SKM-1 treated with dmso at 0.1 percent for 144 hours (cell line): Measurements from ENCODE around the gene COL4A6.

Experiments used
- DNase-seq: peaks from one replicate; lab custom pipeline; 2025; ENCODE audit not compliant: unreplicated experiment; lab: John Stamatoyannopoulos, UW

Gene COL4A6

GRCh38 chrX:108163333-108164082 lies 274.7 kb downstream of the COL4A6 start:
- DNase-seq, result no peak

- DNase-seq, result no peak
Measured at GRCh38 chrX:108162265-108162664, 276.0 kb downstream of the COL4A6 start.

GRCh38 chrX:108160309-108160708 lies 277.9 kb downstream of the COL4A6 start:
- no peak for DNase-seq

- DNase-seq, result no peak
Measured at GRCh38 chrX:108159028-108159670, 279.1 kb downstream of the COL4A6 start.

- no peak for DNase-seq
Measured at GRCh38 chrX:108157628-108158027, 280.6 kb downstream of the COL4A6 start.

GRCh38 chrX:108156934-108157466 lies 281.2 kb downstream of the COL4A6 start:
- DNase-seq, result no peak

- DNase-seq, result no peak
Measured at GRCh38 chrX:108156082-108156481, 282.1 kb downstream of the COL4A6 start.

GRCh38 chrX:108148524-108148923 lies 289.7 kb downstream of the COL4A6 start:
- no peak for DNase-seq

- no peak for DNase-seq
Measured at GRCh38 chrX:108138814-108139702, 299.2 kb downstream of the COL4A6 start.

- no peak for DNase-seq
Measured at GRCh38 chrX:108134724-108135123, 303.5 kb downstream of the COL4A6 start.

- no peak for DNase-seq
Measured at GRCh38 chrX:108132876-108133275, 305.3 kb downstream of the COL4A6 start.

- no peak for DNase-seq
Measured at GRCh38 chrX:108132034-108132433, 306.2 kb downstream of the COL4A6 start.

GRCh38 chrX:108131471-108131870 lies 306.8 kb downstream of the COL4A6 start:
- no peak for DNase-seq

- no peak for DNase-seq
Measured at GRCh38 chrX:108130889-108131288, 307.3 kb downstream of the COL4A6 start.

GRCh38 chrX:108127152-108127551 lies 311.1 kb downstream of the COL4A6 start:
- DNase-seq, result no peak

GRCh38 chrX:108126661-108127060 lies 311.6 kb downstream of the COL4A6 start:
- no peak for DNase-seq

GRCh38 chrX:108123591-108124366 lies 314.4 kb downstream of the COL4A6 start:
- no peak for DNase-seq

GRCh38 chrX:108122748-108123147 lies 315.5 kb downstream of the COL4A6 start:
- no peak for DNase-seq

GRCh38 chrX:108121291-108121690 lies 316.9 kb downstream of the COL4A6 start:
- DNase-seq, result no peak

GRCh38 chrX:108117988-108118387 lies 320.2 kb downstream of the COL4A6 start:
- no peak for DNase-seq

GRCh38 chrX:108114541-108114940 lies 323.7 kb downstream of the COL4A6 start:
- no peak for DNase-seq
